ENCODE measurements around the gene ZNF593OS.

The ZNF593OS gene

DNA sequence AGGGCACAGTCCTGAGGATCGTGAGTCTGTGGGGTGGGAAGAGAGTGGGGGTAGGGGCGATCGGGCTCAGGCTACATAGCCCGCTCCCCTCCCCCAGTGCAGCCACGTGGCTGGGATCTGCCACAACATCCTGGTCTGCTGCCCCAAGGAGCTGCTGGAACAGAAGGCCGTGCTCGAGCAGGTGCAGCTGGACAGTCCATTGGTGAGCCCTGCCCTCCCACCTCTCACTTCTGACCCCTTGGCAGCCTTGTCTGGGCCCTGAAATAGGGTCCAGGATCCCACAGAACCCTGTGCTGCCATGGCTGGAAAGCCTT, 10.7 kb upstream of the ZNF593OS start:
- no peak for DNase-seq

DNA sequence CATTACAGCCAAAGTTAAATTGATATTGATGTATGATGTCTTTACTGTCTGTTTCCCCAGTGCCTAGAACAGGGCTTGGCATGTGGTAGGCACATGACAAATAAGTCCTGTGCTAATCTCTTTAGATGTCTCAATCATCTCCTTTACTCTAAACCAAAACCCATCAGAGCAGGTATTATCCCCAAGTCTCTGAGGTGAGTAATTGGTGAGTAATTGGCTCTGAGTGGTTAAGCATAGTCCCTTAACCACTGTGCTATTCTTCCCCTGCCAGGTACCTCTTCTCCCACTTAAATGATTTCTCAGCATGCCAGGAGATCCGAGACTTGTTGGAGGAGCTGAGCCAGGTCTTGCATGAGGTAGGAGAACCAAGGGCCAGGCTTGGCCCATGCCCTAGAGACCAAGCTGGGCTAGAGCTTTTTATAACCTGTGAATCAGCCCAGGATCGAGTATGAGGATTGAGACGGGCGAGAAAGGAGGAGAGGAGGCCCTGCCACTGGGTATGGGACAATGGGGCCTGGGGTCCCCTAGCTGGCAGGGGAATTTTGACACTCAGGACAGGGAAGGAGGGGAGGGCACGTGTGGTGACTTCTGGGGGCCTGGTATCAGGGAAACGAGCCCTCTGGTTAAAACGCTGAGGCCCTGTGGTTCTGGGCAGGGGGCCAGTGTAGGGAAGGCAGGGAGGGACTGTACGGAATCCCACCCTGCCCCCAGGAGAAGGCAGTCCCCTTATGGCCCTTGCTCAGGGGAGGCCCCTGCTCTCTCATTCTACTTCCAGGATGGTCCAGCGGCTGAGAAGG, 10.2 kb upstream of the ZNF593OS start:
- DNase-seq, result no peak

- DNase-seq, result no peak
Observed at GRCh38 chr1:26180010-26180506, 8.4 kb upstream of the ZNF593OS start.

DNA sequence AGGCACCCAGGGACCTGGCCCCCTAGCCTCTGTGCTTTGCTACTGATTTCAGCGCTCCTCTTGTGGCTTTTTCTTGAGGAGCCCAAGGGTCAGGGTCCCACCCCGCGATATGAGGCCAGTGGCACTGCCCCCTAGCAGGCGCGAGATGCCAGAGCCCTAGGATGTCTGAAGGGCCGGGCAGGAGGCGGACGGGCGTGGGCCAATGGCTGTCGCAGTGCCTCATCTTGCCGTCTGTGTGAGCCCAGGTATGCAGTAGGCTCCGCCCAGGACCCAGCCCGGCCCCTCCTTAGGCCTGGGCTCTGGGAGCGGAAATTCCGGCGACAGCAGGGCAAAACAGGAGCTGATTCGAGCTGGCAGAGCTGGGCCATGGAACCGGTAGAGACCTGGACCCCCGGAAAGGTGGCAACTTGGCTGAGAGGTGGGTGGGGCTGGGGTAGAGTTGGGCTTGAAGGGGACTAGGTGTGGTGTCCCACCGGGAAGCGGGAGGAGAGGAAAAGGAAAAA, 5.6 kb upstream of the ZNF593OS start, which contains the start of gene CNKSR1:
Gene CNKSR1, plus strand, starts transcription at position 310 of the 503 bp plus-strand sequence. Its CDS starts 57 bp downstream, at position 367.
- no peak for DNase-seq

DNA sequence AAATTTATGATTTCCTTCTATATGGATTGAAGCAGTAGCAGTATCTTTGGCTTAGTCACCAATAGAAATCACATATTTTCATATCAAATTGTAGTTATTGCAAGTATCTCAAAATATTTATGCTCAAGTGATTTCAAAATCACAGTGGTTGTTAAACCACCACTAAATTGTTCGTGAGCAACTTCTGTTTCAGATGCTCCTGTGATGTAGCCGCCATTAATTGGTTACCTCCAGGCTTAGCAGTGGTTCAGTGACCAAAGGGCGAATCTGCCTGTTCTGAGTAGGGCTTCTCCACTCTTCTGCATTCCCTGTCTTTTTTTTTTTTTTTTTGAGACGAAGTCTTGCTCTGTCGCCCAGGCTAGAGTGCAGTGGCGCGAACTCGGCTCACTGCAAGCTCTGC, 3.7 kb upstream of the ZNF593OS start:
- no peak for DNase-seq

GRCh38 chr1:26170472-26170821, 1.2 kb downstream of the ZNF593OS start:
- no peak for DNase-seq

GRCh38 chr1:26169669-26170471, 1.8 kb downstream of the ZNF593OS start, which contains the start of gene ZNF593:
ZNF593 (plus strand) TSS chr1:26169908; CDS start chr1:26169984, 76 bp downstream.
- peak; percentile 89 for DNase-seq

DNA sequence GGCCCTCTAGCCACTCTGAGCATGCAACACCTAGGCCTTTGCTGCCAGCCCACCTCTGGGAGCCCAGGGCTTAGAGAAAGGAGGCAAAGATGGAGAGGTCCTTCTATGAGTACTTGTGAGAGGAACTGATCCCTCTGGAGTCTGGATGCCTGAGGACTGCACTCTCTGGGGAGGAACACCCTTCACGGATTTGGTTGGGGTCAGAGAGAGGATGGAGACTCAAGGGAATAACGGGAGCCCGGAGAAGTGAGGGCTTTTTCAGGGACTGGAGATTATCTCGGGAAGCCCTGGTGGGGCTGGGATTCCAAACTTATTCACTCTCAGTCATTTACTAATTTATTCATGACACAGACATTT, 2.5 kb downstream of the ZNF593OS start:
- no peak for DNase-seq

DNA sequence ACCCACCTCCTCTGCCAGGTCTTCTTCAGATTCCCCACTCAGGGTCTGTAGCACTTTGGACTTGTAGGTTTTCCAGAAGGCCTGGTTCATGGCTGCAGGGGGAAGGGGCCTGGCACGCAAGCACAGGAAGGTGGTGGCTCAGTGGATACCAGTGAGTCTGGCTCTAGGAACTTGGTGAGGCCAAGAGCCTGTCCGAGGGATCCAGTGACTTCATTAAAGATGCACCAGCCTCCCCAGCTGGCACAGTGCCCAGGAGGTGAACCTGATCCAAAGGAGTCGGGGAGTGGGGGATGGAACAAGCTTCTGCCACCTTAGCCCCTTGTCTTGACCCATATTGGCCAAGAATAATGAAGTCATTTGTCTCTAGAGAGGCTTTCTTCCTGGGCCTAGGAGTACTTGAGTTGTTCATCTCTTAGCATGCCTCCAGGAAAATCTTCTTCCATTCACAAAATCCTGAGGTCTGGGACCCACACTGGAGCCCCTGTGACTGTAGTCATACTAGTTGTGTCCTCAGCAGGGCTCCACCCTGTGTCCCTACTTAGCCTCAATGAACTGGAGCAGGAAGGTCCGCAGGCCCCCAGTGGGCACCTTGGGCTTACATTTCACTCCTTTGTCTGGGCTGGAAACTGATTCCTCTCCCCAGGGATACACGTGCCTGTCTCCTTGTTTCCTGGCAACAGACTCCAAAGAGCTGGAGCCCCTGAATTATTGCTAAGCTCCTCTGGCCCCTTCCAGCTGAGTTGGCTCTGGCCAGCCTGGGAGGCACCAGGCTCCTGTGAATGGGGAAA, 3.0 kb downstream of the ZNF593OS start, which contains the start of gene C1orf232:
Gene C1orf232, minus strand, starts transcription at position 554 of the 788 bp plus-strand sequence. Its CDS starts 464 bp downstream, at position 90.
- DNase-seq, result peak; percentile 89

GRCh38 chr1:26166719-26167281, 4.8 kb downstream of the ZNF593OS start:
- no peak for DNase-seq

- no peak for DNase-seq
Observed at GRCh38 chr1:26164861-26165842, 6.5 kb downstream of the ZNF593OS start.

DNA sequence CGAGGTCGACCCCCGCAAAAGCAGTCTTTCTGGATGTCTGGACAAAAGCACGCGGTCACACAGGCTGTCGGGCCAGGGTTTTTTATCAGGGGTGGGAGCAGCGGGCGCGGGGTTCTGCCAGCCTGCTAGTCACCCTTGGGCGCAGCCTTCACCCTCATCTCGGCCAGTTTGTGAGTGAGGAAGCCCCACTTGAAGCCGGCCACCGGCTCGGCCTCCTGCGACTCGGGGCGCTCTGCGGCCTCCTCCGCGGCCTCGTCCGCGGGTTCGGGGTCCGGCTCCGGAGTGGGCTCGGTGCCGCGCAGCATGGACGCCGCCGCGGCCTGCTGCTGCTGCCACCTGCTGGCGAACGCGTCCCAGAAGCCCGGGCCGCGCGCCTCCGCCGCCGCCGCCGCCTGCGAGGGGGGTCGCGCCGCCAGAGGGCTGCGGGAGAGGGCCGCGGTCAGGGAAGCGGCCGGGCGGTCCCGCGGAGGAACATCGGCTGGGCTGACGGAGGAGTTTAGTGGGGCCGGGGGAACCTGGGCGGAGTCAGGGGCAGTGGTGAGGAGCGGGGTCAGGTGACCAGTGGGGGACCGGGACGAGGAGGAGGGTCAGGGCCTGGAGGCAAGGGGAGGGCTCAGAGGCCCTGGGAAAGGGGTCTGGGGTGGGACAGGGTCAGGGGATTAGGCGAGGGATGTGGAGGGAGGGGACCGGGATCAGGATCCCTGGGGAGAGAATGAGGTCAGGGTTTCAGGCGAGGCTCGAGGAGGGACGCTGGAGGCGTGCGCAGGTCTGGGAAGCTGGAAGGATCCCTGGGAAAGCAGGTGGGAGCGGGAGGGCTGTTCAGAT, 7.4 kb downstream of the ZNF593OS start:
- no peak for DNase-seq

- DNase-seq, result no peak
Observed at GRCh38 chr1:26163684-26164035, 8.0 kb downstream of the ZNF593OS start.

DNA sequence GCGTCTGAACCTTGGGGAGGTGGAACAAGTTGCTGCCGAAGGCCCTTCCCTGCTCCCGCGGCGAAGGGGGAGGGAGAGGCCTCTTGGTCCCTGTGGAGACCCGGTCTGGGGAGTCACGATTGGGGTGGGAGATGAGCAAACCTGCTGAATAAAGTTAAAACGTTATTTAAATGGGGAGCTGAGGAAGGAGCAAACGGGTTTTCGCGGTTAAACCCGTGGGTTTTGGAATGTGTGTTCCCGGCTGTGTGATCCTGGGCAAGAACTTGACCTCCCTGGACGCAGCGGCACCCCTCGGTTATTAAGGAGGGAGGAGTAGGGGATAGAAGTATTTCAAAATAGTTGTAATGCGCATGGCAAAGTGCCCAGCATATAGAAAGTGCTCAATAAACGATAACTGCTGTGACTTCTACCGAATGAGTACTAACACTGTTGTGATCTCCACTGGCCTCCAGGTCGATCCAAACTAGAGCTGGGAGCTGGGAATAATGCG, 9.4 kb downstream of the ZNF593OS start:
- no peak for DNase-seq

GRCh38 chr1:26161415-26162219, 10.0 kb downstream of the ZNF593OS start:
- DNase-seq, result peak; percentile 65

DNA sequence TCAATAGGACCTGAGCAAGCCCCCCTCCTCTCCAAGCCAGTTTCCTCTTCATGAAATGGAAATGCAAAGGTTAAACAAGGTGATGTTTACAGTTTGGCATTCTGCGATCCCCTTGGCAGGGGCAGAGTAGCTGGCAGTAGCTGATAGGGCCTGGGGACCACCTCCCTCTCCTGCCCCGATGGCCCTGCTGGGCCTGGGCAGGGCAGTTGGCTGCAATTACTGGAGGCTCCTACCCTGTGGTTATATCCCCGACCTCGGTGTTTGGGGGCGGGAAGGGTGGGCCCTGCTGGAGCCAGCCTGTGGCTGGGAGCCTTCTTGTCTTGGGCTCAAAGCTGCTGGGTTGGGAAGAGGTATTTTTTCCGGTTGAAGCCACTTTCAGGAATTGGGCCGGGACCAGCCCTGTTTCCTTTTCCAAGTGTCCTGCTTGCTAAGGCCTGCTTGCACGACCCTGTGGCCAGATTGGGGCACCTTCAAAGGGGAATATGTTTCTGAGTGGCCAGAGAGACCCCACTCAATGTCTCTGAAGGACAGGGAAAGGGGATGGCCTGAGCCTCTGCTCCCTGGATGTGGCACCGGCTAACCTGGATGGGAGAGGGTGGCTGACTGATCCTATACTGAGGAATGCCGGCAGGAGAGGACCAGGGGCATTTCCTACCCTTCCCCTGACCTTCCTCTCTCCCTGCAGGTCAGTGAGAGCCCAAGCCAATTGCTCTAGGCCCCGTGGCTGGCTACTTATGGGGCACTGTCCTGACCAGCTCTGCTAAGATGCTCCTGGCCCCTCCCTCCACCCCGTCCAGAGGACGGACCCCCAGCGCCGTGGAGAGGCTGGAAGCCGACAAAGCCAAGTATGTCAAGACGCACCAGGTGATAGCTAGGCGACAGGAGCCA, 10.9 kb downstream of the ZNF593OS start:
- DNase-seq, result peak; percentile 23

GRCh38 chr1:26159743-26160039, 11.9 kb downstream of the ZNF593OS start:
- DNase-seq, result no peak

Data from NCI-H1092 treated with DMSO at 0.1 percent for 48 hours (cell line).